ENCODE results near the gene COL5A1. TPM values are rescaled to one million over a fixed set of nuclear protein-coding genes. Genes with fewer than 3 reads are reported as not detected.

Gene COL5A1
- total RNA-seq, 1 experiment from 2014 or later, result 9.5 TPM

DNA sequence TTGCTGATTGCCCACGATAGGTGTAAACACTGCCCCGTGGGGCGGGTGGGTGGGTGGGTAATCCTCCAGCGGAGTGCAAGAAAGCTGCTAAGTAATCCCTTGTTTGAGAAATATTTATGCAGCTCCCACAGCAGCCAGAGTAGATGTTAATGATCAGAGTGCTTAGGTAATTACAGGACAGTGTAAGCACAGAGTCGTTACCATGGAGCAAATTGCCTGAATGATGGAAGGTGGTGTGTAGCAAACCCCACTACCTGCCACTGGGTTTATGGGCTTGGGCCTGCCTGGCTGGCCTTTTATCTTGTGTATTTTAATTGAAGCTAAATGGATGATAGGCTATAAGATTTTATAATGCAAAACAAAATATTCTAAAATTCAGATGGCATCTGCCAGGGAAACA is 110.0 kb downstream of the COL5A1 start:
- no peaks in the 10 kb centered on the region for H3K27me3 ChIP-seq (ENCODE audit: insufficient read depth, low read length)
- no peaks in the 10 kb centered on the region for H4K20me1 ChIP-seq (ENCODE audit: control insufficient read depth, insufficient read depth, insufficient read length)
- no peaks in the 10 kb centered on the region for H3K79me1 ChIP-seq (ENCODE audit: insufficient read depth, low read depth, low read length, poor library complexity, severe bottlenecking)
- no peak overlapping the region for H3K18ac ChIP-seq (ENCODE audit: insufficient read length, low read depth, low read length)
- no CpG with 5 or more reads among the region's 5 CpGs for WGBS (ENCODE audit: extremely low coverage, insufficient read length, low lambda C conversion rate)
- H2BK15ac ChIP-seq (ENCODE audit: low read depth, low read length), result no peak overlapping the region
- H2AK5ac ChIP-seq (ENCODE audit: insufficient read length, low read length), result no peak overlapping the region
- peaks cover 14 to 17% (median 14%) of the 10 kb centered on the region in 3 experiments for H3K36me3 Mint-ChIP-seq (ENCODE audit: insufficient read depth in 1 of 3, low read depth in 3 of 3)
- H3K9ac ChIP-seq (ENCODE audit: extremely low read depth, insufficient read length, low read length), result no peak overlapping the region
- TF ChIP-seq, protein P1, sequence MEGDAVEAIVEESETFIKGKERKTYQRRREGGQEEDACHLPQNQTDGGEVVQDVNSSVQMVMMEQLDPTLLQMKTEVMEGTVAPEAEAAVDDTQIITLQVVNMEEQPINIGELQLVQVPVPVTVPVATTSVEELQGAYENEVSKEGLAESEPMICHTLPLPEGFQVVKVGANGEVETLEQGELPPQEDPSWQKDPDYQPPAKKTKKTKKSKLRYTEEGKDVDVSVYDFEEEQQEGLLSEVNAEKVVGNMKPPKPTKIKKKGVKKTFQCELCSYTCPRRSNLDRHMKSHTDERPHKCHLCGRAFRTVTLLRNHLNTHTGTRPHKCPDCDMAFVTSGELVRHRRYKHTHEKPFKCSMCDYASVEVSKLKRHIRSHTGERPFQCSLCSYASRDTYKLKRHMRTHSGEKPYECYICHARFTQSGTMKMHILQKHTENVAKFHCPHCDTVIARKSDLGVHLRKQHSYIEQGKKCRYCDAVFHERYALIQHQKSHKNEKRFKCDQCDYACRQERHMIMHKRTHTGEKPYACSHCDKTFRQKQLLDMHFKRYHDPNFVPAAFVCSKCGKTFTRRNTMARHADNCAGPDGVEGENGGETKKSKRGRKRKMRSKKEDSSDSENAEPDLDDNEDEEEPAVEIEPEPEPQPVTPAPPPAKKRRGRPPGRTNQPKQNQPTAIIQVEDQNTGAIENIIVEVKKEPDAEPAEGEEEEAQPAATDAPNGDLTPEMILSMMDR (conservative IDR thresholded peaks at IDR 0.05), result no peak
- no peak overlapping the region for H2AFZ ChIP-seq (ENCODE audit: low read length)
- no peak overlapping the region for H3K23ac ChIP-seq (ENCODE audit: insufficient read length, low read depth, low read length)
- no peaks in the 10 kb centered on the region for H3K79me2 ChIP-seq (ENCODE audit: insufficient read depth, low read length)
- no peak overlapping the region for H4K8ac ChIP-seq (replicated peaks; ENCODE audit: insufficient read length, low read depth, low read length)
- no peak overlapping the region for H2BK12ac ChIP-seq (ENCODE audit: insufficient read length, low read depth, low read length)
- no peak overlapping the region for H2BK20ac ChIP-seq (ENCODE audit: low read depth, low read length, poor library complexity, severe bottlenecking)
- peaks cover 11% of the 10 kb centered on the region for H3K9me3 ChIP-seq (ENCODE audit: control insufficient read depth, low read depth, low read length)
- H3K27ac ChIP-seq (ENCODE audit: insufficient read length, low read depth, low read length), result no peak overlapping the region
- no peak overlapping the region for H3T11ph ChIP-seq (ENCODE audit: low read length)
- no peak overlapping the region for H3K14ac ChIP-seq (ENCODE audit: insufficient read depth, low read length)
- H3K4ac ChIP-seq (ENCODE audit: low read depth, low read length), result no peak overlapping the region
- no peaks in the 10 kb centered on the region for H3K27me3 Mint-ChIP-seq (ENCODE audit: low read depth)
- H3K4me2 ChIP-seq (ENCODE audit: insufficient read depth, insufficient read length, low read length), result no peak overlapping the region
- no peaks in the 10 kb centered on the region for H3K4me1 ChIP-seq (ENCODE audit: insufficient read depth, low read length)
- H3K4me1 Mint-ChIP-seq, result no peaks in the 10 kb centered on the region
- H3K9me3 Mint-ChIP-seq, result peaks cover 10 to 16% of the 10 kb centered on the region in 2 experiments
- no peak for DNase-seq
- H3K27ac Mint-ChIP-seq, result no peak overlapping the region
- no peak overlapping the region for H4K91ac ChIP-seq (ENCODE audit: insufficient read length, low read depth, low read length)
- H2BK5ac ChIP-seq (ENCODE audit: insufficient read length, low read length), result no peak overlapping the region
- H3K4me3 Mint-ChIP-seq, result no peak overlapping the region
- H4K5ac ChIP-seq (ENCODE audit: insufficient read length, low read depth, low read length), result no peak overlapping the region
- H2BK120ac ChIP-seq (ENCODE audit: low read depth, low read length, poor library complexity, severe bottlenecking), result no peak overlapping the region
- no peak overlapping the region for H3K56ac ChIP-seq (ENCODE audit: insufficient read length, low read depth, low read length)
- no peaks in the 10 kb centered on the region for H3K23me2 ChIP-seq (ENCODE audit: insufficient read length, low read depth, low read length, poor library complexity, severe bottlenecking)
